ENCODE measurements around the gene RETREG3. TPM values are rescaled to one million over a fixed set of nuclear protein-coding genes. Genes with fewer than 3 reads are reported as not detected.
"Not testable (repeated sequence)": the region's sequence is repeated elsewhere in the genome, so short reads cannot be mapped to it uniquely, and the experiment has no call there.

RETREG3 gene
- total RNA-seq, 2 donors from 2014 or later: 30.4 to 31.1 TPM

DNA sequence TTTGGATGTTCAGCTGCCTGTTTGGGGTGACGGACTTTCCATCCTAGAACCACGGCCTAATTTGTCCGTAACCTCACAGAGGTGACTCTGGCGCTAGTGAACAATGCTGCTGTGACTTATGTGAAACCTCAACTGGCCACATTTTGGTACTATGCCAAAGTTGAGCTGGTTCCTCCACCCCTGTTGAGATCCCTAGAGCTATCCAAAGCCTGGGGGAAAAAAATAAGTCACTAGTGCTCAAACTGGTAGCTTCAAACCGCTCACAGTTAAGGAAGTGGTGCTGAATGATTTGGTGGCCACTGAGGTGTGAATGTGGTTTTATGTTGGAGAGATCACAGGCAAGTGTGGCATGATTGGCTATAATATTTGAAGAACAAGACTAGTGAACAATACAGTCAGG lies 38.6 kb upstream of the RETREG3 start:
- H3K4me1 ChIP-seq: no peaks in the 10 kb centered on the region
- no peak for TF ChIP-seq CTCF (IDR thresholded peaks at IDR 0.05)
- no peaks in the 10 kb centered on the region for H3K27me3 ChIP-seq
- DNase-seq (ENCODE audit: low spot score): no peak
- no peak overlapping the region for H3K27ac ChIP-seq
- no peaks in the 10 kb centered on the region for H3K9me3 ChIP-seq
- H3K4me3 ChIP-seq: no peak overlapping the region
- no peaks in the 10 kb centered on the region for H3K36me3 ChIP-seq

GRCh38 chr17:42642336-42642735 lies 33.2 kb upstream of the RETREG3 start:
- Histone ChIP-seq H3K4me1 (no peaks in the 10 kb centered on the region), H3K27ac (no peak overlapping the region), H3K9me3 (no peaks in the 10 kb centered on the region), H3K36me3 (no peaks in the 10 kb centered on the region), H3K27me3 (no peaks in the 10 kb centered on the region), H3K4me3 (no peak overlapping the region)
- no peak for TF ChIP-seq CTCF (IDR thresholded peaks at IDR 0.05)
- DNase-seq (ENCODE audit: low spot score): no peak

DNA sequence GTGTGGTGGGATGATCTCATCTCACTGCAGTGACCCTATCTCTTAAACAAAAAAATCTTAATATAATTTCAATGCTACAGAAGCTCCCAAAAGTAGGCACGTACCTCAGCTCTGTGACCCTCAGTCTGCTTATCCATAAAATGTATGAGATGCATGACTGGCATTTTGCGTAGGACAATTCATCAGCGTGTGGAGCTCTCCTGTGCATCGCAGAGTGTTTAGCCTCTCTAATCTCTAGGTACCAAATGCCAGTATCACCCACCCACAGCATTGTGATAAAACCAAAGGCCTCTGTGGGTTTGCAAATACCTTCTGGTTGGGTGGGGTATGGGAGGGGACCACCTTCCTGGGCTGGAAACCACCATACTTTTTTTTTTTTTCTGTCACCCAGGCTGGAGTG lies 30.9 kb upstream of the RETREG3 start:
- no peaks in the 10 kb centered on the region for H3K36me3 ChIP-seq
- no peak for TF ChIP-seq CTCF (IDR thresholded peaks at IDR 0.05)
- H3K4me1 ChIP-seq: no peaks in the 10 kb centered on the region
- no peak for DNase-seq (ENCODE audit: low spot score)
- H3K4me3 ChIP-seq: no peak overlapping the region
- no peaks in the 10 kb centered on the region for H3K9me3 ChIP-seq
- no peaks in the 10 kb centered on the region for H3K27me3 ChIP-seq
- no peak overlapping the region for H3K27ac ChIP-seq

DNA sequence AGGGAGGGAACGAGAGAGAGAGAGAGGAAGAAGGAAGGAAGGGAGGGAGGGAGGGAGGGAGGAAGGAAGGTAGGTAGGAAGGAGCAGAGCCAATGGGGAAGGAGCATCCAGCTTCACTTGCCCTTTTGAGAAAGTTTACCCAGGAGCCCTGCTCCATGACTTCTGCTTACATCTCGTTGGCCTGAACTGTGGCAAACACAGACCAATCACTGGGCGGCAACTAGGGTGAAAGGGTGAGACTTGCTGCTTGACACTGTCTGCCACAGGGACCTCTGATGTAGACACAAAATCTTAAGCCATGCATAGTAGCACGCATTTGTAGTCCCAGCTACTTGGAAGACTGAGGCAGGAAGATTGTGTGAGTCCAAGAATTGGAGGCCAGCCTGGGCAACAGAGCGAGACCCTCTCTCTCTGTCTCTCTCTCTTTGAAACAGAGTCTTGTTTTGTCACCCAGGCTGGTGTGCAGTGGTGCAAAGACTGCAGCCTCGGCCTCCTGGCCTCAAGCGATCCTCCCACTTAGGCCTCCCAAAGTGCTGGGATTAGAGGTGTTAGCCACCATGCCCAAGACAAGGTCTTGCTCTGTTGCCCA lies 30.4 kb upstream of the RETREG3 start:
- no peak for DNase-seq (ENCODE audit: low spot score)
- no peak overlapping the region for H3K4me3 ChIP-seq
- no peaks in the 10 kb centered on the region for H3K36me3 ChIP-seq
- H3K9me3 ChIP-seq: no peaks in the 10 kb centered on the region
- H3K4me1 ChIP-seq: no peaks in the 10 kb centered on the region
- no peak for TF ChIP-seq CTCF (IDR thresholded peaks at IDR 0.05)
- no peak overlapping the region for H3K27ac ChIP-seq
- no peaks in the 10 kb centered on the region for H3K27me3 ChIP-seq

- Histone ChIP-seq H3K4me1 (no peaks in the 10 kb centered on the region), H3K27ac (no peak overlapping the region), H3K27me3 (no peaks in the 10 kb centered on the region), H3K9me3 (no peaks in the 10 kb centered on the region), H3K4me3 (no peak overlapping the region), H3K36me3 (no peaks in the 10 kb centered on the region)
- no peak for DNase-seq (ENCODE audit: low spot score)
- TF ChIP-seq CTCF (IDR thresholded peaks at IDR 0.05): no peak
Measured at GRCh38 chr17:42632949-42633444, 23.8 kb upstream of the RETREG3 start.

GRCh38 chr17:42629411-42630009 lies 20.3 kb upstream of the RETREG3 start:
- no peaks in the 10 kb centered on the region for H3K4me1 ChIP-seq
- H3K4me3 ChIP-seq: no peak overlapping the region
- no peak overlapping the region for H3K27ac ChIP-seq
- no peaks in the 10 kb centered on the region for H3K36me3 ChIP-seq
- H3K9me3 ChIP-seq: no peaks in the 10 kb centered on the region
- DNase-seq (ENCODE audit: low spot score): no peak
- no peaks in the 10 kb centered on the region for H3K27me3 ChIP-seq
- no peak for TF ChIP-seq CTCF (IDR thresholded peaks at IDR 0.05)

DNA sequence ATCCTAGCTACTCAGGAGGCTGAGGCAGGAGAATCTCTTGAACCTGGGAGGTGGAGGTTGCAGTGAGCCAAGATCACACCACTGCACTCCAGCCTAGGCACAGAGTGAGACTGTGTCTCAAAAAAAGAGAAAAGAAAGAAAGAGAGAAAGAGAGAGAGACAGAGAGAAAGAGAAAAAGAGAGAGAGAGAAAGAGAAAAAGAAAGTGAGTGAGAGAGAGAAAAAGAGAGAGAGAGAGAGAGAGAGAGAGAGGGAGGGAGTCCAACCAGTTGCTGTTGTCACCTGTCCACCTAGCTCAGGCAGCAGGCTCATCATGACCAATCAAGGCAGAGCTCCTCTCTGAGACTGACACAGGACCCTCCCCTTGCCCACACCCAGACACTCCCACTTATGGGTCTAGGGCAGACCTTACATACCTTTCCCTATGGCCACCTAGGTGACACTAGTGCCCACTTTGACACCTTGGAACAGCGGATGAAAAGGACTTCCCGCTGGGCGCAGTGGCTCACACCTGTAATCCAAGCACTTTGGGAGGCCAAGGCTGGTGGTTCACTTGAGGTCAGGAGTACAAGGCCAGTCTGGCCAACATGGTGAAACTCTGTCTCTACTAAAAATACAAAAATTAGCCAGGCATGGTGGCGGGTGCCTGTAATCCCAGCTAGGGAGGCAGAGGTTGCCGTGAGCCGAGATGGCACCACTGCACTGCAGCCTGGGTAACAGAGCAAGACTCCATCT lies 18.0 kb upstream of the RETREG3 start:
- H3K27me3 ChIP-seq; DNase-seq (ENCODE audit: low spot score); H3K27ac ChIP-seq; H3K9me3 ChIP-seq; H3K4me1 ChIP-seq; H3K36me3 ChIP-seq; H3K4me3 ChIP-seq: not testable (repeated sequence)

Measured in right atrium auricular region (tissue), 2 donors.